Measurements from ENCODE around the gene IDUA. TPM values are rescaled to one million over a fixed set of nuclear protein-coding genes. Genes with fewer than 3 reads are reported as not detected.
"Not testable (repeated sequence)": the region's sequence is repeated elsewhere in the genome, so short reads cannot be mapped to it uniquely, and the experiment has no call there.

IDUA gene
- polyA plus RNA-seq, 1 donor = 16.5 TPM

GRCh38 chr4:967113-968104 is 19.4 kb upstream of the IDUA start:
- no peak for DNase-seq

GRCh38 chr4:968221-968620 is 18.6 kb upstream of the IDUA start:
- no peak for DNase-seq

GRCh38 chr4:968621-969394 is 18.0 kb upstream of the IDUA start:
- no peak for DNase-seq

GRCh38 chr4:970046-970745 is 16.6 kb upstream of the IDUA start:
- DNase-seq = no peak

GRCh38 chr4:970854-971520 is 15.9 kb upstream of the IDUA start:
- DNase-seq = no peak

- no peak for DNase-seq
These were observed 15.0 kb upstream of the IDUA start for GRCh38 chr4:971666-972500.

GRCh38 chr4:972651-973424 is 14.0 kb upstream of the IDUA start:
- no peak for DNase-seq

GRCh38 chr4:973431-974397 is 13.1 kb upstream of the IDUA start, which contains the start of gene DGKQ:
TSS of gene DGKQ (minus strand) at chr4:973569. CDS start at chr4:973482, 87 bp downstream.
- DNase-seq = peak; percentile 83

- DNase-seq = no peak
These were observed 12.2 kb upstream of the IDUA start for GRCh38 chr4:974668-975067.

- not testable (repeated sequence) for DNase-seq
These were observed 10.8 kb upstream of the IDUA start for GRCh38 chr4:976016-976415.

- DNase-seq = no peak
These were observed 7.7 kb upstream of the IDUA start for GRCh38 chr4:978957-979701.

GRCh38 chr4:982291-982690 is 4.6 kb upstream of the IDUA start:
- DNase-seq = no peak

- no peak for DNase-seq
These were observed 4.0 kb upstream of the IDUA start for GRCh38 chr4:982814-983213.

GRCh38 chr4:984336-985054 is 2.3 kb upstream of the IDUA start:
- no peak for DNase-seq

- no peak for DNase-seq
These were observed 1.6 kb upstream of the IDUA start for GRCh38 chr4:985123-985830.

GRCh38 chr4:986428-986878 is 391 bp upstream of the IDUA start:
- DNase-seq = no peak
